Activated CD8-positive, alpha-beta T cell treated with anti-CD3 and anti-CD28 coated beads for 36 hours (primary cell): ENCODE results near the gene SHD. TPM values are rescaled to one million over a fixed set of nuclear protein-coding genes. Genes with fewer than 3 reads are reported as not detected.
A peak's percentile ranks its signal among the peaks of the same experiment; 100 is the strongest.
"Not testable (repeated sequence)": the region's sequence is repeated elsewhere in the genome, so short reads cannot be mapped to it uniquely, and the experiment has no call there.

ENCODE experiments used
- ATAC-seq: fragments of 200-7000 bp; cut with Tn5 transposase; one replicate; pipeline ENCODE4 v1.10.0; 2021; ENCODE audit warnings: mild to moderate bottlenecking, moderate library complexity
- CTCF ChIA-PET: fragments of 350-600 bp; sonication (Branson Sonifier 250); formaldehyde crosslinking; loops from one replicate; lab custom pipeline; 2021; ENCODE audit warnings: antibody characterized with exemption; lab: Charles Lee
- POLR2A ChIA-PET: fragments of 350-600 bp; sonication (Branson Sonifier 250); formaldehyde crosslinking; loops from one replicate; lab custom pipeline; 2021; ENCODE audit warnings: antibody characterized with exemption; lab: Charles Lee
- DNase-seq: peaks from one replicate; pipeline ENCODE4 v3.0.0-alpha.2; 2020
- H3K27ac Mint-ChIP-seq: one replicate; pipeline ENCODE4 v1.8.0; 2021; ENCODE audit warnings: mild to moderate bottlenecking, mixed read lengths
- H3K27me3 Mint-ChIP-seq: one replicate; pipeline ENCODE4 v1.8.0; 2021; ENCODE audit warnings: mixed read lengths
- H3K36me3 Mint-ChIP-seq: one replicate; pipeline ENCODE4 v1.8.0; 2021; ENCODE audit warnings: low read depth, mixed read lengths
- H3K4me1 Mint-ChIP-seq: one replicate; pipeline ENCODE4 v1.8.0; 2021; ENCODE audit warnings: low read depth, mixed read lengths
- H3K4me3 Mint-ChIP-seq: one replicate; pipeline ENCODE4 v1.8.0; 2021; ENCODE audit warnings: mild to moderate bottlenecking, moderate library complexity, mixed read lengths
- H3K9me3 Mint-ChIP-seq: one replicate; pipeline ENCODE4 v1.8.0; 2021; ENCODE audit warnings: mixed read lengths
- intact Hi-C: fragments of 100-400 bp; cut with micrococcal nuclease; formaldehyde crosslinking; loops from one replicate; pipeline ENCODE4 v1.10.0; 2022
- total RNA-seq, 2 experiments: library from RNA; stranded (reverse); gene quantifications; one replicate each; pipeline ENCODE4 v1.2.3, GENCODE V29; 2021
- TF ChIP-seq, protein P1 (sequence below): fragments of 200-600 bp; IDR thresholded peaks from one replicate; pipeline ENCODE4 v1.8.0; 2022; ENCODE audit warnings: antibody characterized with exemption, mild to moderate bottlenecking

Gene SHD
- total RNA-seq, 2 experiments from 2014 or later, result not detected

GRCh38 chr19:4241824-4242430 lies 37.1 kb upstream of the SHD start:
- H3K27me3 Mint-ChIP-seq, result no peaks in the 10 kb centered on the region
- ATAC-seq (no peak), DNase-seq (no peak)
- TF ChIP-seq, protein P1, sequence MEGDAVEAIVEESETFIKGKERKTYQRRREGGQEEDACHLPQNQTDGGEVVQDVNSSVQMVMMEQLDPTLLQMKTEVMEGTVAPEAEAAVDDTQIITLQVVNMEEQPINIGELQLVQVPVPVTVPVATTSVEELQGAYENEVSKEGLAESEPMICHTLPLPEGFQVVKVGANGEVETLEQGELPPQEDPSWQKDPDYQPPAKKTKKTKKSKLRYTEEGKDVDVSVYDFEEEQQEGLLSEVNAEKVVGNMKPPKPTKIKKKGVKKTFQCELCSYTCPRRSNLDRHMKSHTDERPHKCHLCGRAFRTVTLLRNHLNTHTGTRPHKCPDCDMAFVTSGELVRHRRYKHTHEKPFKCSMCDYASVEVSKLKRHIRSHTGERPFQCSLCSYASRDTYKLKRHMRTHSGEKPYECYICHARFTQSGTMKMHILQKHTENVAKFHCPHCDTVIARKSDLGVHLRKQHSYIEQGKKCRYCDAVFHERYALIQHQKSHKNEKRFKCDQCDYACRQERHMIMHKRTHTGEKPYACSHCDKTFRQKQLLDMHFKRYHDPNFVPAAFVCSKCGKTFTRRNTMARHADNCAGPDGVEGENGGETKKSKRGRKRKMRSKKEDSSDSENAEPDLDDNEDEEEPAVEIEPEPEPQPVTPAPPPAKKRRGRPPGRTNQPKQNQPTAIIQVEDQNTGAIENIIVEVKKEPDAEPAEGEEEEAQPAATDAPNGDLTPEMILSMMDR, result no peak
- CTCF ChIA-PET, result interaction anchor here (0.7 to 2.0 kb wide), 5 partner anchors 9 to 111 kb away, joined by 3 to 11 read pairs (median 5); no protein-coding TSS in a partner anchor
- H3K27ac Mint-ChIP-seq, result no peak overlapping the region
- intact Hi-C loops, result no loop called here
- no peak overlapping the region for H3K4me3 Mint-ChIP-seq
- H3K4me1 Mint-ChIP-seq, result peaks cover 4% of the 10 kb centered on the region
- H3K36me3 Mint-ChIP-seq, result no peaks in the 10 kb centered on the region
- POLR2A ChIA-PET, result no interaction called here
- no peaks in the 10 kb centered on the region for H3K9me3 Mint-ChIP-seq

DNA sequence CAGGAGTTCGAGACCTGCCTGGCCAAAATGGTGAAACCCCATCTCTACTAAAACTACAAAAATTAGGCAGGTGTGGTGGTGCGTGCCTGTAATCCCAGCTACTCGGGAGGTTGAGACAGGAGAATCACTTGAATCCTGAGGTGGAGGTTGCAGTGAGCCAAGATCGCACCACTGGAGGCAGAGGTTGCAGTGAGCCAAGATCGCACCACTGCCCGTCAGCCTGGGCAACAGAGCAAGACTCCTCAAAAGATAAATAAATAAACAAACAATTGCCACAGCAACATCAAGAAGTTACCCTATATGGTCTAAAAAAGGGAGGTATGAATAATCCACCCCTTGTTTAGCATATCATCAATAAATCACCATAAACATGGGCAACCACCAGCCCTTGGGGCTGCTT lies 33.1 kb upstream of the SHD start:
- CTCF ChIA-PET, result interaction anchor here (0.6 kb wide), 1 partner anchor 28 kb away, joined by 3 read pairs; no protein-coding TSS in a partner anchor
- H3K27me3 Mint-ChIP-seq, ATAC-seq, DNase-seq, intact Hi-C loops, H3K9me3 Mint-ChIP-seq: not testable (repeated sequence)
- H3K36me3 Mint-ChIP-seq, result peaks cover 21% of the 10 kb centered on the region
- POLR2A ChIA-PET, result interaction anchor here (0.7 kb wide), 1 partner anchor 15 kb away, joined by 3 read pairs; no protein-coding TSS in a partner anchor
- H3K27ac Mint-ChIP-seq, result peak overlapping the region; percentile 97
- H3K4me1 Mint-ChIP-seq, result peaks cover 16% of the 10 kb centered on the region
- peak overlapping the region; percentile 83 for H3K4me3 Mint-ChIP-seq

- TF ChIP-seq, protein P1, result peak; percentile 25
- Mint-ChIP-seq H3K4me1 (peaks cover 16% of the 10 kb centered on the region), H3K36me3 (peaks cover 30% of the 10 kb centered on the region), H3K27me3 (no peaks in the 10 kb centered on the region), H3K9me3 (no peaks in the 10 kb centered on the region), H3K4me3 (peak within 1 kb of the TSS; percentile 83), H3K27ac (peak within 1 kb of the TSS; percentile 97)
- intact Hi-C loops, result no loop called here
- DNase-seq (peak; percentile 100), ATAC-seq (peak; percentile 98)
- ChIA-PET POLR2A (interaction anchor here (0.6 to 1.3 kb wide), 11 partner anchors 13 to 263 kb away, joined by 3 to 8 read pairs (median 3); partner anchors contain the start of genes CHAF1A, EBI3, EEF2 and FSD1), CTCF (interaction anchor here (0.7 to 1.5 kb wide), 7 partner anchors 9 to 175 kb away, joined by 3 to 10 read pairs (median 6); partner anchors contain the start of gene MPND)
These were observed 32.1 kb upstream of the SHD start, which contains the start of gene YJU2 for GRCh38 chr19:4246767-4247593. Gene YJU2, plus strand, starts transcription at chr19:4247080. Its CDS starts 67 bp downstream, at chr19:4247147.

GRCh38 chr19:4256563-4256962 lies 22.5 kb upstream of the SHD start:
- Mint-ChIP-seq H3K27me3 (no peaks in the 10 kb centered on the region), H3K9me3 (no peaks in the 10 kb centered on the region), H3K4me1 (no peaks in the 10 kb centered on the region), H3K36me3 (peaks cover 55% of the 10 kb centered on the region), H3K27ac (no peak overlapping the region), H3K4me3 (no peak overlapping the region)
- ATAC-seq (peak; percentile 27), DNase-seq (peak; percentile 25)
- TF ChIP-seq, protein P1, result no peak
- ChIA-PET CTCF (interaction anchor here (0.8 to 2.0 kb wide), 5 partner anchors 9 to 96 kb away, joined by 3 to 8 read pairs (median 5); partner anchors contain the start of gene YJU2), POLR2A (interaction anchor here (0.9 kb wide), 1 partner anchor 10 kb away, joined by 4 read pairs; no protein-coding TSS in a partner anchor)
- intact Hi-C loops, result no loop called here

DNA sequence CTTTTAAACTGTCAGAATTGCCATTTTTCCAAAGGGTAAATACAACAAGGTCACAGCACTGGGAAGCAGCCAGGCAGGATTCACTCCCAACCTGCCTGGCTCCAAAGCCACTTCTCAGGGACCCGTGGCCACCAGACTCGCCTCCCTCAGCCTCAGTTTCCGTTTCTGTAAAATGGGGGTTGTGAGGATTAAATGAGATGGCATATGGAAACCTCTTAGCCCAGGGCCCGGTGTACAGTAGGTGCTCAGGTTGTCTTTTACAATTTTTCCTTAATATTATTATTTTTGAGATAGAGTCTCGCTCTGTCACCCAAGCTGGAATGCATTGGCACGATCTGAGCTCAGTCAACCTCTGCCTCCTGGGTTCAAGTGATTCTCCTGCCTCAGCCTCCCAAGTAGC lies 22.0 kb upstream of the SHD start:
- no peak for DNase-seq
- Mint-ChIP-seq H3K36me3 (peaks cover 54% of the 10 kb centered on the region), H3K4me1 (no peaks in the 10 kb centered on the region), H3K27me3 (no peaks in the 10 kb centered on the region), H3K4me3 (no peak overlapping the region), H3K9me3 (no peaks in the 10 kb centered on the region), H3K27ac (no peak overlapping the region)
- intact Hi-C loops, result no loop called here
- POLR2A ChIA-PET, result interaction anchor here (0.9 kb wide), 1 partner anchor 10 kb away, joined by 4 read pairs; no protein-coding TSS in a partner anchor
- no peak for ATAC-seq
- TF ChIP-seq, protein P1, result no peak
- CTCF ChIA-PET, result interaction anchor here (0.8 to 2.0 kb wide), 5 partner anchors 10 to 95 kb away, joined by 3 to 8 read pairs (median 5); partner anchors contain the start of gene YJU2
